Choroid plexus epithelial cell (primary cell): ENCODE data around the gene LY6G5B.
A peak's percentile ranks its signal among the peaks of the same experiment; 100 is the strongest.

Source experiments
- DNase-seq: peaks from one replicate; pipeline ENCODE4 v3.0.0-alpha.2; 2010; ENCODE audit warnings: low read depth
- H3K4me3 ChIP-seq: 2 replicates; pipeline ENCODE4 v1.5.1; 2011; ENCODE audit warnings: low read depth, mild to moderate bottlenecking, control low read depth, low read length, moderate library complexity
- CTCF ChIP-seq: conservative IDR thresholded peaks from 2 replicates; pipeline ENCODE4 v1.5.1; 2011; ENCODE audit warnings: low read depth, mild to moderate bottlenecking, control low read depth, inconsistent platforms, low read length, moderate library complexity

The LY6G5B gene

GRCh38 chr6:31663961-31664789 lies 5.6 kb upstream of the LY6G5B start:
- H3K4me3 ChIP-seq: peak overlapping the region; percentile 98
- peak; percentile 78 for DNase-seq
- no peak for TF ChIP-seq CTCF

DNA sequence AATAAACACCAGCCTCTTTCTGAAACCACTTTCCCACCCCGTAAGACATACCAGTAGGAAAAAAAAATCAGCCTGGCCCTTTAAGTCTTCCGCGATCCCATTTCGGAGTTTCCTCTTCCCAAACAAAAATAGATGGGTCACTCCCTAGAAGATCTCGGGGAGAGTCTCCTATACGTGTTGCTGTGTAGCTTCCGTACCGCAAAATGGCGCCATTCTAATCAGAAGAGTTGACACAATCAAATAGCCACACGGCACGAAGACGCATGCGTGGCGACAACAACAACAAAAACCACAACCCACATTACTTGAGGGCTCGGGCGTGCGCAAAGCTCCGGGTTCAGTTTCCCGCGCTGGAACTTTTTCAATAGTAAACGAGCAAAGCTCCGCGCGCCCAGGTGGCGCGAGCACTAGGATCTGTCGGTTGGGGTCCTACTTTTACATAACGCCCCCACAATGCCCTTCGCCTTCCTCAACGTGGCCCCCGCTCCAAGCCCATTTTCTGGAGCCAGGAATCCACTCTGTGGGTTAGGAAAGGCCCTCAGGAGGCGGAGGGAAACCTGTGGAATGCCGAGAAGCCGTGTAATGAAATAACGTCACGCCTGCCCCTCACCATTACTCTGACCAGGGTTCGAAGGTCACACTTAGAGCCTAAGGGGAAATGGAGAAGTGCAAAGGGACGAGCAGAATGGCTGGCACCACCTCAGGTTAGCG lies 4.8 kb upstream of the LY6G5B start, which contains the start of gene GPANK1:
Gene GPANK1 (minus strand): TSS at position 208 of the 711 bp plus-strand sequence. CDS start 519 bp downstream, outside the sequence.
- peak within 1 kb of the TSS; percentile 98 for H3K4me3 ChIP-seq
- peak; percentile 97 for DNase-seq
- TF ChIP-seq CTCF: no peak

DNA sequence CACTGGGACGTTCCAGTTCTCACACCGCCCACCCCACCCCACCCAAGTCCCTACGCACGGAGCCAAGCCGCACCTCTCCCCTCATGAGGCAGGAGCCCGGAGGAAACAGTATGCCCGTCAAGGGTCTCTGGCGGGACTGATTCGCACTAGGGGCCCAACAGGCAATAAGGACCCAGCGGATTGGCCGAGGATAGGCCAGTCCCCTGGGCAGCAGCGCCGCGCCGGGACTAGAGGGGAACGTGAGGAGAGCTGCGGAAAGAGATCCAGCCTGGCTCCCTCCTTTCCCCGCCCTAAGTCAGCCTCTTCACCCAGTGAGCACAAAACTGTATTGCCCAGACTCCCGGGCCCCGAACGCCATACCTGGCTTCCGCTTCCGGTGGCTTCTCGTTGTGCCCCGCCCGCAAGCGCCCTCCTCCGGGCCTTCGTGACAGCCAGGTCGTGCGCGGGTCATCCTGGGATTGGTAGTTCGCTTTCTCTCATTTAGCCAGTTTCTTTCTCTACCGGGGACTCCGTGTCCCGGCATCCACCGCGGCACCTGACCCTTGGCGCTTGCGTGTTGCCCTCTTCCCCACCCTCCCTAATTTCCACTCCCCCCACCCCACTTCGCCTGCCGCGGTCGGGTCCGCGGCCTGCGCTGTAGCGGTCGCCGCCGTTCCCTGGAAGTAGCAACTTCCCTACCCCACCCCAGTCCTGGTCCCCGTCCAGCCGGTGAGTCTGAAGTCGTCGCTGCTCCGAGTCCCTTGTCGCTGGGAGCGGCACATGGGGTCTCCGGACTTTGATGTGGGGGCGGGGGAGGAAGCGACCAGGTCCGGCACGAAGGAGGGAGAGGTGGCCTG lies 4.1 kb upstream of the LY6G5B start, which contains the start of gene CSNK2B:
Gene CSNK2B (plus strand): TSS at position 580 of the 836 bp plus-strand sequence. CDS start 752 bp downstream, outside the sequence.
- peak; percentile 98 for DNase-seq
- TF ChIP-seq CTCF: peak; percentile 5
- peak within 1 kb of the TSS; percentile 98 for H3K4me3 ChIP-seq

- peak overlapping the region; percentile 98 for H3K4me3 ChIP-seq
Measured at GRCh38 chr6:31666337-31666965, 3.3 kb upstream of the LY6G5B start.

GRCh38 chr6:31676322-31676903 lies 6.6 kb downstream of the LY6G5B start:
- no peak overlapping the region for H3K4me3 ChIP-seq
- TF ChIP-seq CTCF: no peak
- no peak for DNase-seq

More at GRCh38 chr6:31666337-31666965, 3.3 kb upstream of the LY6G5B start:
- TF ChIP-seq CTCF: no peak
- DNase-seq: peak; percentile 39

- no peak for TF ChIP-seq CTCF
- no peak for DNase-seq
- no peak overlapping the region for H3K4me3 ChIP-seq
Measured at GRCh38 chr6:31676904-31677303, 7.1 kb downstream of the LY6G5B start.
